ACC112 (cell line): Measurements from ENCODE around the gene LCNL1.

Experiments
- H2AFZ ChIP-seq: fragments of 200-600 bp; sonication (generic); one replicate; pipeline ENCODE4 v1.6.0; 2017; ENCODE audit warnings: antibody characterized with exemption, low read length; ENCODE audit not compliant: unreplicated experiment
- H3K27ac ChIP-seq: fragments of 200-600 bp; sonication (generic); 2 replicates; pipeline ENCODE4 v1.5.1; 2014; ENCODE audit warnings: low read depth, mild to moderate bottlenecking, antibody characterized with exemption, low read length, moderate library complexity
- H3K27me3 ChIP-seq: fragments of 200-600 bp; sonication (generic); 2 replicates; pipeline ENCODE4 v1.6.1; 2014; ENCODE audit warnings: mild to moderate bottlenecking, antibody characterized with exemption, low read length, moderate library complexity, mixed read lengths; ENCODE audit not compliant: insufficient read depth
- H3K36me3 ChIP-seq: fragments of 200-600 bp; sonication (generic); 2 replicates; pipeline ENCODE4 v1.6.1; 2016; ENCODE audit warnings: mild to moderate bottlenecking, antibody characterized with exemption, low read length, moderate library complexity, mixed read lengths; ENCODE audit not compliant: insufficient read depth
- H3K4me1 ChIP-seq: fragments of 200-600 bp; sonication (generic); one replicate; pipeline ENCODE4 v1.6.1; 2016; ENCODE audit warnings: low read length, mixed read lengths; ENCODE audit not compliant: insufficient read depth, unreplicated experiment, control insufficient read depth
- H3K4me3 ChIP-seq: fragments of 200-600 bp; sonication (generic); 2 replicates; pipeline ENCODE4 v1.5.1; 2014; ENCODE audit warnings: mild to moderate bottlenecking, low read depth, low read length
- H3K79me2 ChIP-seq: fragments of 200-600 bp; sonication (generic); one replicate; pipeline ENCODE4 v1.6.0; 2016; ENCODE audit warnings: low read length; ENCODE audit not compliant: control insufficient read depth, unreplicated experiment, insufficient read depth

Gene LCNL1

DNA sequence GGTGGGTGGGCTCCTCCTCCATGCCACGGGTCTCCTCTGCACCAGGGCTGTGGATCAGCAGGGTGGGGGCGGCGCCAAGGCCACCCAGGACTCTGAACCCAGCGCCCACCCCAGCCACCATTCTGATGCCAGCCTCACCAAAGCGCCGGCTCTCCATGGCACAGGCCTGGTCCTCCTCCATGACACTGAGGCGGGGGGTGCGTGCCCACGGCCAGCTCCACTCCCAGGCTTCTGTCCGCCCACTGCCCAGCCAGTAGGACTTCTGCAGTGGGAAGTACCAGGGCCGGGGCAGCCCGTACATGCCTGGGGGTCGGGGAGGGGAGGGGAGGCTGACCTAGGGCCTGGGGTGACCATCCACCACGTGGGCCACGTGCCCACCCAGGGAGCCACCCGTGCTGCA, 33.6 kb downstream of the LCNL1 start:
- Histone ChIP-seq H3K36me3 (peaks cover 43% of the 10 kb centered on the region; the same call in 1 of the 2 replicates), H3K27ac (no peak overlapping the region), H3K27me3 (no peaks in the 10 kb centered on the region), H3K79me2 (no peaks in the 10 kb centered on the region), H3K4me1 (no peaks in the 10 kb centered on the region), H3K4me3 (no peak overlapping the region), H2AFZ (no peak overlapping the region)

- no peaks in the 10 kb centered on the region for H3K27me3 ChIP-seq
- no peak overlapping the region for H2AFZ ChIP-seq
- no peaks in the 10 kb centered on the region for H3K4me1 ChIP-seq
- no peak overlapping the region for H3K4me3 ChIP-seq
- H3K36me3 ChIP-seq, result peaks cover 43% of the 10 kb centered on the region; the same call in 1 of the 2 replicates
- no peaks in the 10 kb centered on the region for H3K79me2 ChIP-seq
- no peak overlapping the region for H3K27ac ChIP-seq
Observed at GRCh38 chr9:137017071-137017470, 34.3 kb downstream of the LCNL1 start.

GRCh38 chr9:137017791-137018497, 35.2 kb downstream of the LCNL1 start:
- Histone ChIP-seq H2AFZ (no peak overlapping the region), H3K4me3 (no peak overlapping the region), H3K4me1 (no peaks in the 10 kb centered on the region), H3K36me3 (peaks cover 43% of the 10 kb centered on the region; the same call in 1 of the 2 replicates), H3K27ac (no peak overlapping the region), H3K79me2 (no peaks in the 10 kb centered on the region), H3K27me3 (no peaks in the 10 kb centered on the region)

- peaks cover 38% of the 10 kb centered on the region; the same call in 1 of the 2 replicates for H3K36me3 ChIP-seq
Observed at GRCh38 chr9:137018761-137019559, 36.2 kb downstream of the LCNL1 start.

GRCh38 chr9:137019891-137020683, 37.3 kb downstream of the LCNL1 start:
- H3K4me3 ChIP-seq, result no peak overlapping the region
- H3K27me3 ChIP-seq, result no peaks in the 10 kb centered on the region
- H3K4me1 ChIP-seq, result no peaks in the 10 kb centered on the region
- H3K27ac ChIP-seq, result no peak overlapping the region
- peaks cover 28% of the 10 kb centered on the region; the same call in 1 of the 2 replicates for H3K36me3 ChIP-seq
- no peaks in the 10 kb centered on the region for H3K79me2 ChIP-seq
- H2AFZ ChIP-seq, result no peak overlapping the region

More at GRCh38 chr9:137018761-137019559, 36.2 kb downstream of the LCNL1 start:
- Histone ChIP-seq H3K4me3 (no peak overlapping the region), H3K27me3 (no peaks in the 10 kb centered on the region), H2AFZ (no peak overlapping the region), H3K27ac (no peak overlapping the region), H3K4me1 (no peaks in the 10 kb centered on the region), H3K79me2 (no peaks in the 10 kb centered on the region)

DNA sequence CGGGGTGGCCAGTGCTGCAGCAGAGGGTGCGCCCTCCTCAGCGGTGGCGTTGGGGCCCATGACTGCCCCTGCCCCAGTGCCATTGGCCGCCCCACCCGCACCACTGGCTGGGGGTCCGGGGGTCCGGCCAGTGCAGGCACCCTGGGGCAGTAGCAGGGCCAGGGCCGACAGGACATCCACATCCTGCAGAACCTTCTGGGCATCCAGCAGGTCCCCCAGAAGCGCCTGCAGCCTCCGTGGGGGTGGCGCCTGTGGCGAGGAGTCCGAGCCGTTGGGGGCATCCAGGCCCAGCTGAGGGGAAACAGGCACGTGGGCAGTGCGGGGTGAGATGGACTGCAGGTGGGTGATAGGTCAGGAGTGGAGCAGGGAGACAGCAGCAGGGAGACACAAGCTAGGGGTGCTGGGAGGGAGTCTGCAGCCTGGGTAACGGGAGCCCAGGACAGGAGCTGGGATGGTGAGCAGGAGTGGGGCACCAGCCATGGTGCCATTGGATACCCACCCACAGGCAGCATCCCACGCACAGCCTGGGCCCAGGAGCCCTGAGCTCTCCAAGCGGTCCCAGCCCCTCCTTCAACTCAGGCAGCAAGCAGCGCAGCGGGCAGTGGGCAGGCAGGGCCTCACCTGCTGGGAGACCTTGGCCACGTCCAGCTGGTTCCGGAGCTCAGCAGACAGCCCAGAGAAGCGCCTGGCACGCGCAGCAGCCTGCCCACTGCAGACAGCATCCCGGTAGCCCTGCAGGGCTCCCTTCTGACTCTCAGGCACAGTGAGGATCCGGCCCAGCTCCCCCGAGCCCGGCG, 38.2 kb downstream of the LCNL1 start:
- no peaks in the 10 kb centered on the region for H3K4me1 ChIP-seq
- H3K36me3 ChIP-seq, result peaks cover 21% of the 10 kb centered on the region; the same call in 1 of the 2 replicates
- H3K4me3 ChIP-seq, result no peak overlapping the region
- H3K27me3 ChIP-seq, result no peaks in the 10 kb centered on the region
- no peak overlapping the region for H3K27ac ChIP-seq
- H3K79me2 ChIP-seq, result no peaks in the 10 kb centered on the region
- no peak overlapping the region for H2AFZ ChIP-seq

DNA sequence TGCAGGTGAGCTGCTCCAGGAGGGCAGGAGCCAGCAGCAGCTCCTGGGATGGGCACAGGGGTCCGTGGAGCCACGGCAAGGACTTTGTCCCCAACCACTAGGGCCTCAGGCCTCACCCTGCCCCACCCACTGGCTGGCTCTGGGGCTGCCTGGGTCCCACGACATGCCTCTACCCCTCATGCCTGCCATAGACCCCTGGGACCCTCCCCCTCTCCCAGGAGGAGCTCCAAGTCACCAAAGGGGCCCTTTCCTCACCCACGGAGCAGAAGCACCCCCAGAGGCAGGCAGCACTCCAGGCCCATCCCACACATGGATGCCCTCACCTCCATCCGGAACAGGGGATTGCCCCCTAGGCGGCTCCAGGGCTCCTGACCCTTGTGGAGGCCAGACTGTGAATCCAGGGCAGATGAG, 38.8 kb downstream of the LCNL1 start:
- H2AFZ ChIP-seq, result no peak overlapping the region
- no peak overlapping the region for H3K27ac ChIP-seq
- no peaks in the 10 kb centered on the region for H3K79me2 ChIP-seq
- no peaks in the 10 kb centered on the region for H3K4me1 ChIP-seq
- H3K27me3 ChIP-seq, result no peaks in the 10 kb centered on the region
- peaks cover 15% of the 10 kb centered on the region; the same call in 1 of the 2 replicates for H3K36me3 ChIP-seq
- H3K4me3 ChIP-seq, result no peak overlapping the region

DNA sequence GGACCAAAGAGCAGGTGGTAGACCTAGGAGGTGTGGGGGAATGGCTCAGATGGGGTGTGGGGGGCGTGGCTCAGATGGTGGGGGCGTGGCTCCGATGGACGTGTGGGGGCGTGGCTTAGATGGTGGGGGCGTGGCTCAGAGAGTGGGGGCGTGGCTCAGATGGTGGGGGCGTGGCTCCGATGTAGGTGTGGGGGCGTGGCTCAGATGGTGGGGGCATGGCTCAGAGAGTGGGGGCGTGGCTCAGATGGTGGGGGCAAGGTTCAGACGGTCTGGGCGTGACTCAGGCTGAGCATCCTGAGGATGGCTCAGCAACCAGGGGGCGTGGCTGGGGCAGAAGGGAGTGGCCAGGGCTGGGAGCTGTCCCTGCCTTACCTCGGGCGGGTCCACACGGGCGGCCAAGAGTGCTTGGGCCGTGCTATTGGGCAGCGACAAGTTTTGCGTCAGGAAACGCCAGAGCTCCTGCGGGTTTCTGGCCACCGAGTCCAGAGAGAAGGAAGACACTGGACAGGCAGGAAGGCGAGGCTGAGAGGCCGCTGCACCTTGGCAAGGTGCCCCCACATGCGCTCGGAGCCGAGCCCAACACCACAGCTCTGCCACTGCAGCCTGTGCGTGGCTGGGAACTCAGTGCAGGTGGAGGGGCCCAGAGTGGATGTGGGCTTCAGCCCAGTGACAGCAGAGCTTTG, 39.3 kb downstream of the LCNL1 start:
- no peaks in the 10 kb centered on the region for H3K27me3 ChIP-seq
- no peak overlapping the region for H2AFZ ChIP-seq
- H3K79me2 ChIP-seq, result no peaks in the 10 kb centered on the region
- no peak overlapping the region for H3K4me3 ChIP-seq
- H3K36me3 ChIP-seq, result peaks cover 10% of the 10 kb centered on the region; the same call in 1 of the 2 replicates
- H3K27ac ChIP-seq, result no peak overlapping the region
- peaks cover 4% of the 10 kb centered on the region for H3K4me1 ChIP-seq

GRCh38 chr9:137022662-137023008, 39.8 kb downstream of the LCNL1 start:
- H3K79me2 ChIP-seq, result no peaks in the 10 kb centered on the region
- no peaks in the 10 kb centered on the region for H3K27me3 ChIP-seq
- peaks cover 5% of the 10 kb centered on the region; the same call in 1 of the 2 replicates for H3K36me3 ChIP-seq
- no peak overlapping the region for H3K4me3 ChIP-seq
- H3K4me1 ChIP-seq, result peaks cover 8% of the 10 kb centered on the region
- no peak overlapping the region for H3K27ac ChIP-seq
- no peak overlapping the region for H2AFZ ChIP-seq
